ENCODE results near the gene TCEA3.

TCEA3 gene

DNA sequence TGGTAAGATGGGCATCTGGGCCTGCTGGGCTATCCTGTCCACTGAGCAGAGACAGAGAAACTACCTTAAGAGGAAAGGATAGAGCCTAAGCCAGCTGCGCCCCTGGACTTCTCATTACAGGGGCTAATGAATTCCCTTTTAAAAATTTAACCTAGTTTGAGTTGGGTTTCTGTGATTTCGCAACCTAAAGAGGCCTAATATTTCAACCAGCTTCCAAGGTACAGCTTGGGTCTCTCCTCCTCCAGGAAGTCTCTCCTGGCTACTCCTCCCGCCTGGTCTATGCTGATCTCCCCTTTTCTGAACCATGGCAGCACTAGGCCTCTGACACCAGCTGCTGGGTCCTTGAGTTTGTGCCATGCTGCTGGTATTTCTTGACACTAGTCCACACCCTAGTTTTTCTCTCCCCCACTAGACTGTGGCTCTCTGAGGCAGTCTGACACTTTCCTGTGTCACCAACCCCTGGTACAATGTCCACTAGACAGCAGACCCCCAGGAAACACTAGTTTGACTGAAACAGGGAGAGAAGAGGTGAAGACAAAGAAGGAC is 29.0 kb upstream of the TCEA3 start:
- DNase-seq (ENCODE audit: extremely low read depth, low read depth): no peak
- TF ChIP-seq, protein P1, sequence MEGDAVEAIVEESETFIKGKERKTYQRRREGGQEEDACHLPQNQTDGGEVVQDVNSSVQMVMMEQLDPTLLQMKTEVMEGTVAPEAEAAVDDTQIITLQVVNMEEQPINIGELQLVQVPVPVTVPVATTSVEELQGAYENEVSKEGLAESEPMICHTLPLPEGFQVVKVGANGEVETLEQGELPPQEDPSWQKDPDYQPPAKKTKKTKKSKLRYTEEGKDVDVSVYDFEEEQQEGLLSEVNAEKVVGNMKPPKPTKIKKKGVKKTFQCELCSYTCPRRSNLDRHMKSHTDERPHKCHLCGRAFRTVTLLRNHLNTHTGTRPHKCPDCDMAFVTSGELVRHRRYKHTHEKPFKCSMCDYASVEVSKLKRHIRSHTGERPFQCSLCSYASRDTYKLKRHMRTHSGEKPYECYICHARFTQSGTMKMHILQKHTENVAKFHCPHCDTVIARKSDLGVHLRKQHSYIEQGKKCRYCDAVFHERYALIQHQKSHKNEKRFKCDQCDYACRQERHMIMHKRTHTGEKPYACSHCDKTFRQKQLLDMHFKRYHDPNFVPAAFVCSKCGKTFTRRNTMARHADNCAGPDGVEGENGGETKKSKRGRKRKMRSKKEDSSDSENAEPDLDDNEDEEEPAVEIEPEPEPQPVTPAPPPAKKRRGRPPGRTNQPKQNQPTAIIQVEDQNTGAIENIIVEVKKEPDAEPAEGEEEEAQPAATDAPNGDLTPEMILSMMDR (IDR thresholded peaks at IDR 0.05; ENCODE audit: low read depth, low read length): no peak

- TF ChIP-seq, protein P1 (IDR thresholded peaks at IDR 0.05; ENCODE audit: low read depth, low read length): no peak
- no peak for DNase-seq (ENCODE audit: extremely low read depth, low read depth)
Measured at GRCh38 chr1:23452011-23452411, 27.5 kb upstream of the TCEA3 start.

DNA sequence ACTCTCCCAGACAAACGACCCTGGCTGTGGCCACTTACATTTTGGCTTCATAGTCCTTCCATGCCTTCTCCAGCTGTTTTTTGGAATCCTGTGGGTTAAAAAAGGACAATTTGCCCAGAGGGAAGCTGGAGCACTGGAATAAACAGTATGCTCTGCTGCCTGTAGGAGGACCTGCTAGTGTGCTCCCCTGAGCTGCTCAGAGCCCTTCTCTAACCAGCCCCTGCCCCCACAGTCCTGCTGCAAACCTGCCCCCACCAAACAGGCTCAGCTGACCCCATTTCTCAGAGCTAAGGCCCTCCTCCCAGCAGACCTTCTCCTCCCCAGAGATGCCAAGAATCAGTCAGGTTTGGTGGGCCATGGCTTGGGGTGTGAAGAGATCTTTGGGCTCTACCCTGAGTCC is 26.9 kb upstream of the TCEA3 start:
- TF ChIP-seq, protein P1 (IDR thresholded peaks at IDR 0.05; ENCODE audit: low read depth, low read length): no peak
- no peak for DNase-seq (ENCODE audit: extremely low read depth, low read depth)

GRCh38 chr1:23450894-23451293 is 26.3 kb upstream of the TCEA3 start:
- DNase-seq (ENCODE audit: extremely low read depth, low read depth): no peak

DNA sequence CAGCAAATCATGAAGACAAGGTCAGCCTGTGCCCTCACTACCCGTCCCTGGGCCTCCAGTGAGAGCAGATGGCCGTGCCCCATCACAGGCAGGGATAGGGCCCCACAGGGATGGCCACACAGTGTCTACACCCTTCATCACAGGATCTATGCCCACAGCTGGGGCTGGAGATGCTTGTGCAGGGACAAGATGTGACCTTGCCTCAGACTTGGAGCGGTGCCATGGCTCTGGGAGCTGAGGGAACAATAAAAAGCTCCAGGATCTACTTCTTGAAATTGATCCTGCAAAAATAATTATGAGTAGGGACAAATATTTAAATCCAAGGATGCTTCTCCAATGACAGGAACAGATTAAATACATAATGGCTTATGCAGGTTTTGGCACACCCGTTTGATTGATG is 25.4 kb upstream of the TCEA3 start:
- TF ChIP-seq, protein P1 (IDR thresholded peaks at IDR 0.05; ENCODE audit: low read depth, low read length): no peak
- DNase-seq (ENCODE audit: extremely low read depth, low read depth): no peak

More at GRCh38 chr1:23450894-23451293, 26.3 kb upstream of the TCEA3 start:
- TF ChIP-seq, protein P1 (IDR thresholded peaks at IDR 0.05; ENCODE audit: low read depth, low read length): no peak

- no peak for DNase-seq (ENCODE audit: extremely low read depth, low read depth)
- TF ChIP-seq, protein P1 (IDR thresholded peaks at IDR 0.05; ENCODE audit: low read depth, low read length): no peak
Measured at GRCh38 chr1:23449306-23449705, 24.8 kb upstream of the TCEA3 start.

GRCh38 chr1:23448846-23449245 is 24.3 kb upstream of the TCEA3 start:
- DNase-seq (ENCODE audit: extremely low read depth, low read depth): no peak

More at GRCh38 chr1:23448846-23449245, 24.3 kb upstream of the TCEA3 start:
- TF ChIP-seq, protein P1 (IDR thresholded peaks at IDR 0.05; ENCODE audit: low read depth, low read length): no peak
